Colonic mucosa (tissue), 4 donors: Measurements from ENCODE around the gene HACD4. TPM values are rescaled to one million over a fixed set of nuclear protein-coding genes. Genes with fewer than 3 reads are reported as not detected.

Source experiments
- DNase-seq: peaks from one replicate; pipeline ENCODE4 v3.0.0-alpha.2; 2020
- H3K27ac ChIP-seq: fragments of 200-600 bp; one replicate; pipeline ENCODE4 v1.8.0; 2021
- H3K27me3 ChIP-seq: fragments of 200-600 bp; one replicate; pipeline ENCODE4 v1.8.0; 2021
- H3K36me3 ChIP-seq: fragments of 200-600 bp; one replicate; pipeline ENCODE4 v1.8.0; 2021
- H3K4me1 ChIP-seq: fragments of 200-600 bp; one replicate; pipeline ENCODE4 v1.8.0; 2021; ENCODE audit warnings: mild to moderate bottlenecking
- H3K4me3 ChIP-seq: fragments of 200-600 bp; one replicate; pipeline ENCODE4 v1.8.0; 2021
- H3K9ac ChIP-seq, 2 donors: one replicate each; pipeline ENCODE4 v1.7.0; 2013; ENCODE audit warnings: control low read depth in 2 of 2, low read depth in 2 of 2, low read length in 2 of 2
- H3K9me3 ChIP-seq: fragments of 200-600 bp; one replicate; pipeline ENCODE4 v1.8.0; 2021
- CTCF ChIP-seq: fragments of 200-600 bp; IDR thresholded peaks from one replicate; pipeline ENCODE4 v1.8.0; 2022; ENCODE audit warnings: antibody characterized with exemption, mild to moderate bottlenecking
- intact Hi-C: fragments of 100-400 bp; cut with DNase I; formaldehyde crosslinking; loops from one replicate; pipeline ENCODE4 v1.14.1; 2022
- total RNA-seq, 2 donors: library from RNA; stranded (reverse); fragmentation: NEBNext Ultra II Directional in 1 of 2; extraction: Animal tissue kit (Norgen Biotek cat#: 25700) in 1 of 2; gene quantifications; one replicate each; pipeline ENCODE4 v1.2.1, GENCODE V29; 2021
- donor health status: healthy.
- donor health status: DM: no; HTN: no; CAD: no.
- donor health status: DM: no; HTN: no; CAD: no.

Gene HACD4
- total RNA-seq, 2 donors from 2014 or later, result 0.67 to 2.5 TPM

GRCh38 chr9:21070906-21071305 lies 39.5 kb upstream of the HACD4 start:
- Histone ChIP-seq H3K27ac (no peak overlapping the region), H3K36me3 (no peaks in the 10 kb centered on the region), H3K4me3 (no peak overlapping the region), H3K9ac (no peak overlapping the region), H3K4me1 (no peaks in the 10 kb centered on the region), H3K27me3 (no peaks in the 10 kb centered on the region), H3K9me3 (no peaks in the 10 kb centered on the region)
- intact Hi-C loops, result no loop called here
- DNase-seq, result no peak
- no peak for TF ChIP-seq CTCF

DNA sequence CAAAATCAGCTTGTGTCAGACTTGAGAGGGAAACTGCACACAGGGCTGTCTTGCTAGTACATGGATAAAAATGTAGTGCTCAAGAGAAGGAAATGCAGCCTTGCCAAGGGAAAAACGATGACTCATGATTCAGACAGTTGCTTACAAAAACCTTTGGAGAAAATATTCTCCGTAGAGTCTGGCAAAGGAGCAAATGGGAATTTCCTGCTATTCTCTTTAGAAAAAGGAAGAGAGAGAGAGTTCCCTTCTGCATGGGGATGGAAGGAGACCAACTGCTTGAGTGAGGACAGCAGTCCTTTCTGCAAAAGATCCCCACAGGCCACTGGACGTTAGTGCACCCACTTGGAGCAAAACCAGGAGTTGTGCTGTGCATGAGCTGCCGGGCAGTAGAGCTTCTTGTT lies 38.7 kb upstream of the HACD4 start:
- Histone ChIP-seq H3K9me3 (no peaks in the 10 kb centered on the region), H3K4me1 (no peaks in the 10 kb centered on the region), H3K27me3 (no peaks in the 10 kb centered on the region), H3K9ac (no peak overlapping the region), H3K4me3 (no peak overlapping the region), H3K27ac (peak overlapping the region; percentile 27), H3K36me3 (no peaks in the 10 kb centered on the region)
- TF ChIP-seq CTCF, result no peak
- DNase-seq, result no peak
- intact Hi-C loops, result no loop called here

- H3K9ac ChIP-seq, result no peak overlapping the region
- no peak for TF ChIP-seq CTCF
These were observed 29.6 kb upstream of the HACD4 start for GRCh38 chr9:21060919-21061561.

GRCh38 chr9:21056931-21057330 lies 25.5 kb upstream of the HACD4 start:
- Histone ChIP-seq H3K27me3 (no peaks in the 10 kb centered on the region), H3K4me1 (no peaks in the 10 kb centered on the region)
- no peak for DNase-seq

More at GRCh38 chr9:21060919-21061561, 29.6 kb upstream of the HACD4 start:
- no peaks in the 10 kb centered on the region for H3K27me3 ChIP-seq
- no peaks in the 10 kb centered on the region for H3K36me3 ChIP-seq
- H3K4me3 ChIP-seq, result no peak overlapping the region
- no peaks in the 10 kb centered on the region for H3K4me1 ChIP-seq
- intact Hi-C loops, result no loop called here
- no peaks in the 10 kb centered on the region for H3K9me3 ChIP-seq
- H3K27ac ChIP-seq, result no peak overlapping the region
- DNase-seq, result no peak

DNA sequence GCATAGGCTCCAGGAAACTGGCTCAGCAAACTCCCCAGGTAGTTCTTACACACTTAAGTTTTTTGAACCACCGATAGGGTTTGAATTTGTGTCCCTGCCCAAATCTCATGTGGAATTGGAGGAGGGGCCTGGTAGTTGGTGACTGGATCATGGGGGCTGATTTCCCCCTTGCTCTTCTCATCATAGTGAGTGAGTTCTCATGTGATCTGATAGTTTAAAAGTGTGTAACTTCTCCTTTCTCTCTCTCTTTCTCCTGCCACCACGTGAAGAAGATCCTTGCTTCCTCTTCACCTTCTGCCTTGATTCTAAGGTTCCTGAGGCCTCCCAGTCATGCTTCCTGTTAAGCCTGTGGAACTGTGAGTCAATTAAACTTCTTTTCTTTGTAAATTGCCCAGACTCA lies 22.4 kb upstream of the HACD4 start:
- no peaks in the 10 kb centered on the region for H3K27me3 ChIP-seq
- H3K27ac ChIP-seq, result no peak overlapping the region
- no peak for TF ChIP-seq CTCF
- H3K9me3 ChIP-seq, result no peaks in the 10 kb centered on the region
- no peaks in the 10 kb centered on the region for H3K4me1 ChIP-seq
- no peak overlapping the region for H3K9ac ChIP-seq
- intact Hi-C loops, result no loop called here
- H3K36me3 ChIP-seq, result no peaks in the 10 kb centered on the region
- DNase-seq, result no peak
- H3K4me3 ChIP-seq, result no peak overlapping the region

More at GRCh38 chr9:21056931-21057330, 25.5 kb upstream of the HACD4 start:
- H3K27ac ChIP-seq, result no peak overlapping the region
- no peaks in the 10 kb centered on the region for H3K36me3 ChIP-seq
- intact Hi-C loops, result no loop called here
- H3K9me3 ChIP-seq, result no peaks in the 10 kb centered on the region
- no peak overlapping the region for H3K9ac ChIP-seq
- no peak for TF ChIP-seq CTCF
- no peak overlapping the region for H3K4me3 ChIP-seq
